ENCODE data around the gene MAGI2. TPM values are rescaled to one million over a fixed set of nuclear protein-coding genes. Genes with fewer than 3 reads are reported as not detected.
"Not testable (repeated sequence)": the region's sequence is repeated elsewhere in the genome, so short reads cannot be mapped to it uniquely, and the experiment has no call there.

Gene MAGI2
- total and polyA plus RNA-seq, 2 of the 13 experiments (the other 11 are each of a cell fraction or from before 2014, with no cell fraction given), result 1.5 to 3.8 TPM

GRCh38 chr7:78967561-78967960, 485.9 kb downstream of the MAGI2 start:
- DNase-seq (ENCODE audit: low spot score); in situ Hi-C loops (cut with HindIII; ENCODE audit: extremely low pct_ligation_motif_present, low pct_unique_long_range_greater_than_20kb); FAIRE-seq; H3K4me1 ChIP-seq (ENCODE audit: insufficient read depth, low read length); H3K9me3 ChIP-seq (ENCODE audit: low read length); BruUV-seq (replicated peaks); H3K4me2 ChIP-seq (ENCODE audit: low read depth, low read length); H3K9ac ChIP-seq (ENCODE audit: insufficient read depth, low read depth, low read length); H3K27ac ChIP-seq (ENCODE audit: extremely low read length, insufficient read depth, low read length); H4K20me1 ChIP-seq (ENCODE audit: insufficient read depth, low read length); H3K79me2 ChIP-seq (ENCODE audit: insufficient read depth, low read length); H3K4me3 ChIP-seq (replicated peaks in 1 of 3; ENCODE audit: insufficient read depth in 1 of 3, low read depth in 2 of 3, low read length in 3 of 3); H3K36me3 ChIP-seq (replicated peaks in 1 of 2; ENCODE audit: control insufficient read depth in 1 of 2, insufficient read depth in 2 of 2, low read length in 2 of 2); H3K27me3 ChIP-seq (ENCODE audit: control insufficient read depth in 1 of 2, insufficient read depth in 2 of 2, low read length in 2 of 2); CTCF ChIA-PET (ENCODE audit: low intra/inter-chr PET ratio, low total read pairs); H2AFZ ChIP-seq (ENCODE audit: low read length); POLR2A ChIA-PET; ATAC-seq; intact Hi-C loops (cut with micrococcal nuclease; ENCODE audit: unreplicated experiment): not testable (repeated sequence)
- WGBS (ENCODE audit: low lambda C conversion rate), result 67% methylated on average over 2 of the region's 2 CpGs

- DNase-seq (ENCODE audit: low spot score) (no peak), FAIRE-seq (no peak), ATAC-seq (no peak)
- H3K36me3 ChIP-seq (replicated peaks in 1 of 2; ENCODE audit: control insufficient read depth in 1 of 2, insufficient read depth in 2 of 2, low read length in 2 of 2), result no peaks in the 10 kb centered on the region
- H3K9ac ChIP-seq (ENCODE audit: insufficient read depth, low read depth, low read length), result no peak overlapping the region
- no peaks in the 10 kb centered on the region for H4K20me1 ChIP-seq (ENCODE audit: insufficient read depth, low read length)
- H3K4me2 ChIP-seq (ENCODE audit: low read depth, low read length), result no peak overlapping the region
- H3K79me2 ChIP-seq (ENCODE audit: insufficient read depth, low read length), result no peaks in the 10 kb centered on the region
- no peaks in the 10 kb centered on the region for H3K9me3 ChIP-seq (ENCODE audit: low read length)
- ChIA-PET CTCF (ENCODE audit: low intra/inter-chr PET ratio, low total read pairs) (no interaction called here), POLR2A (no interaction called here)
- no TSS peak for BruUV-seq (replicated peaks)
- no peaks in the 10 kb centered on the region for H3K4me1 ChIP-seq (ENCODE audit: insufficient read depth, low read length)
- no peak for TF ChIP-seq MNT (IDR thresholded peaks at IDR 0.05)
- no peak for TF ChIP-seq PTBP1 (IDR thresholded peaks at IDR 0.05; ENCODE audit: low read depth, low read length, poor library complexity, severe bottlenecking)
- TF ChIP-seq ZNF431 (CRISPR knock-in tag; IDR thresholded peaks at IDR 0.05; ENCODE audit: borderline replicate concordance, low read depth), result no peak
- no peak for TF ChIP-seq NPAS2 (CRISPR knock-in tag; IDR thresholded peaks at IDR 0.05; ENCODE audit: borderline replicate concordance)
- TF ChIP-seq CENPBD1 (CRISPR knock-in tag; IDR thresholded peaks at IDR 0.05; ENCODE audit: borderline replicate concordance, low read depth), result no peak
- TF ChIP-seq ZNF83 (CRISPR knock-in tag; IDR thresholded peaks at IDR 0.05; ENCODE audit: borderline replicate concordance), result no peak
- no peak for TF ChIP-seq THRA (CRISPR knock-in tag; IDR thresholded peaks at IDR 0.05; ENCODE audit: borderline replicate concordance)
- TF ChIP-seq PHF21A (CRISPR knock-in tag; IDR thresholded peaks at IDR 0.05), result no peak
- H3K27ac ChIP-seq (ENCODE audit: extremely low read length, insufficient read depth, low read length), result no peak overlapping the region
- H3K4me3 ChIP-seq (replicated peaks in 1 of 3; ENCODE audit: insufficient read depth in 1 of 3, low read depth in 2 of 3, low read length in 3 of 3), result no peak overlapping the region
- 26% methylated on average over 2 of the region's 2 CpGs for WGBS (ENCODE audit: low lambda C conversion rate)
- in situ Hi-C loops (cut with HindIII; ENCODE audit: extremely low pct_ligation_motif_present, low pct_unique_long_range_greater_than_20kb), result no loop called here
- no peak overlapping the region for H2AFZ ChIP-seq (ENCODE audit: low read length)
- H3K27me3 ChIP-seq (ENCODE audit: control insufficient read depth in 1 of 2, insufficient read depth in 2 of 2, low read length in 2 of 2), result no peaks in the 10 kb centered on the region
- intact Hi-C loops (cut with micrococcal nuclease; ENCODE audit: unreplicated experiment), result no loop called here
These were observed 486.4 kb downstream of the MAGI2 start for GRCh38 chr7:78967046-78967445.
